ENCODE data around the gene SLC9A5. TPM values are rescaled to one million over a fixed set of nuclear protein-coding genes. Genes with fewer than 3 reads are reported as not detected.

The SLC9A5 gene
- total and polyA plus RNA-seq, 7 experiments from 2014 or later, result 0.11 to 3.7 (median 1.7) TPM

GRCh38 chr16:67215706-67216105 is 33.1 kb upstream of the SLC9A5 start:
- no peaks in the 10 kb centered on the region for H3K4me1 ChIP-seq (ENCODE audit: control insufficient read depth in 2 of 2, insufficient read depth in 2 of 2, low read length in 2 of 2)
- H3K36me3 ChIP-seq (ENCODE audit: control insufficient read depth in 2 of 3, insufficient read depth in 3 of 3, low read length in 3 of 3), result no peaks in the 10 kb centered on the region
- H3K4me3 ChIP-seq (ENCODE audit: low read length), result no peak overlapping the region
- peaks cover 0 to 18% (median 9%) of the 10 kb centered on the region in 7 donors for H3K4me1 Mint-ChIP-seq
- peak overlapping the region in 3 of 9 donors; percentile 4 to 86 (median 36) for H3K27ac Mint-ChIP-seq
- DNase-seq (no peak), ATAC-seq (no peak)
- POLR2A ChIA-PET, result no interaction called here
- no peak overlapping the region for H3K27ac ChIP-seq (ENCODE audit: low read depth, low read length)
- H3K4me3 Mint-ChIP-seq, result peak overlapping the region in 1 of 10 donors; percentile 34
- peaks cover 0 to 15% (median 11%) of the 10 kb centered on the region in 5 donors for H3K36me3 Mint-ChIP-seq
- H3K27me3 Mint-ChIP-seq, result no peaks in the 10 kb centered on the region
- no peaks in the 10 kb centered on the region for H3K27me3 ChIP-seq (ENCODE audit: control insufficient read depth in 2 of 2, insufficient read depth in 2 of 2, low read length in 2 of 2)
- CTCF ChIA-PET, result no interaction called here
- intact Hi-C loops (cut with micrococcal nuclease), result no loop called here
- no peaks in the 10 kb centered on the region for H3K9me3 ChIP-seq (ENCODE audit: control insufficient read depth in 2 of 3, low read length in 3 of 3)
- no peaks in the 10 kb centered on the region for H3K9me3 Mint-ChIP-seq

- H3K36me3 Mint-ChIP-seq, result peaks cover 2 to 16% (median 14%) of the 10 kb centered on the region in 5 donors
- no peaks in the 10 kb centered on the region for H3K9me3 Mint-ChIP-seq
- peak overlapping the region in 1 of 9 donors; percentile 59 for H3K27ac Mint-ChIP-seq
- H3K9me3 ChIP-seq (ENCODE audit: control insufficient read depth in 2 of 3, low read length in 3 of 3), result no peaks in the 10 kb centered on the region
- DNase-seq (no peak), ATAC-seq (peak; percentile 61)
- H3K4me3 ChIP-seq (ENCODE audit: low read length), result no peak overlapping the region
- no peaks in the 10 kb centered on the region for H3K36me3 ChIP-seq (ENCODE audit: control insufficient read depth in 2 of 3, insufficient read depth in 3 of 3, low read length in 3 of 3)
- no peaks in the 10 kb centered on the region for H3K27me3 ChIP-seq (ENCODE audit: control insufficient read depth in 2 of 2, insufficient read depth in 2 of 2, low read length in 2 of 2)
- peaks cover 0 to 18% (median 12%) of the 10 kb centered on the region in 7 donors for H3K4me1 Mint-ChIP-seq
- no peak overlapping the region for H3K4me3 Mint-ChIP-seq
- ChIA-PET CTCF (no interaction called here), POLR2A (no interaction called here)
- no peaks in the 10 kb centered on the region for H3K27me3 Mint-ChIP-seq
- no peak overlapping the region for H3K27ac ChIP-seq (ENCODE audit: low read depth, low read length)
- H3K4me1 ChIP-seq (ENCODE audit: control insufficient read depth in 2 of 2, insufficient read depth in 2 of 2, low read length in 2 of 2), result no peaks in the 10 kb centered on the region
- intact Hi-C loops (cut with micrococcal nuclease), result no loop called here
Observed at GRCh38 chr16:67216612-67217490, 31.9 kb upstream of the SLC9A5 start.

- ChIA-PET CTCF (interaction anchor here (0.8 to 0.9 kb wide), 2 partner anchors 24 to 26 kb away, joined by 3 read pairs; partner anchors contain the start of gene FHOD1), POLR2A (interaction anchor here (1.2 to 1.9 kb wide), 2 partner anchors 15 to 21 kb away, joined by 3 to 4 read pairs; no protein-coding TSS in a partner anchor)
- peak overlapping the region; percentile 13 for H3K4me3 ChIP-seq (ENCODE audit: low read length)
- H3K4me1 ChIP-seq (ENCODE audit: control insufficient read depth in 2 of 2, insufficient read depth in 2 of 2, low read length in 2 of 2), result peaks cover 14 to 38% of the 10 kb centered on the region in 2 donors
- Mint-ChIP-seq H3K4me3 (peak overlapping the region in 9 of 10 donors; percentile 2 to 100 (median 34)), H3K9me3 (no peaks in the 10 kb centered on the region), H3K4me1 (peaks cover 38 to 71% (median 58%) of the 10 kb centered on the region in 7 donors), H3K36me3 (peaks cover 4 to 14% (median 11%) of the 10 kb centered on the region in 5 donors), H3K27ac (peak overlapping the region; percentile 36 to 100 (median 82)), H3K27me3 (no peaks in the 10 kb centered on the region)
- H3K9me3 ChIP-seq (ENCODE audit: control insufficient read depth in 2 of 3, low read length in 3 of 3), result no peaks in the 10 kb centered on the region
- DNase-seq (no peak), ATAC-seq (no peak)
- peaks cover 6 to 17% (median 9%) of the 10 kb centered on the region in 3 experiments for H3K36me3 ChIP-seq (ENCODE audit: control insufficient read depth in 2 of 3, insufficient read depth in 3 of 3, low read length in 3 of 3)
- peak overlapping the region; percentile 62 for H3K27ac ChIP-seq (ENCODE audit: low read depth, low read length)
- intact Hi-C loops (cut with micrococcal nuclease), result no loop called here
- H3K27me3 ChIP-seq (ENCODE audit: control insufficient read depth in 2 of 2, insufficient read depth in 2 of 2, low read length in 2 of 2), result no peaks in the 10 kb centered on the region
Observed at GRCh38 chr16:67223992-67224391, 24.8 kb upstream of the SLC9A5 start.

- peaks cover 4 to 9% (median 7%) of the 10 kb centered on the region in 5 donors for H3K36me3 Mint-ChIP-seq
- no peak for ATAC-seq
- CTCF ChIA-PET, result interaction anchor here (0.6 to 1.6 kb wide), 5 partner anchors 13 to 207 kb away, joined by 3 to 6 read pairs (median 4); partner anchors contain the start of gene FHOD1
Observed at GRCh38 chr16:67226295-67226803, 22.4 kb upstream of the SLC9A5 start.

GRCh38 chr16:67226804-67227566 is 21.8 kb upstream of the SLC9A5 start, which contains the start of gene TMEM208:
TSS of gene TMEM208 (plus strand) at chr16:67227130. CDS start at chr16:67227219, 89 bp downstream.
- Histone ChIP-seq H3K4me1 (ENCODE audit: control insufficient read depth in 2 of 2, insufficient read depth in 2 of 2, low read length in 2 of 2) (peaks cover 14 to 38% of the 10 kb centered on the region in 2 donors), H3K27me3 (ENCODE audit: control insufficient read depth in 2 of 2, insufficient read depth in 2 of 2, low read length in 2 of 2) (no peaks in the 10 kb centered on the region), H3K4me3 (ENCODE audit: low read length) (peak within 1 kb of the TSS; percentile 90), H3K36me3 (ENCODE audit: control insufficient read depth in 2 of 3, insufficient read depth in 3 of 3, low read length in 3 of 3) (peaks cover 9 to 47% (median 10%) of the 10 kb centered on the region in 3 experiments), H3K27ac (ENCODE audit: low read depth, low read length) (peak within 1 kb of the TSS; percentile 85), H3K9me3 (ENCODE audit: control insufficient read depth in 2 of 3, low read length in 3 of 3) (no peaks in the 10 kb centered on the region)
- CTCF ChIA-PET, result interaction anchor here (0.6 to 1.6 kb wide), 6 partner anchors 12 to 207 kb away, joined by 3 to 6 read pairs (median 4); partner anchors contain the start of gene FHOD1
- DNase-seq (peak; percentile 94 to 99 (median 97)), ATAC-seq (peak; percentile 99)
- peak within 1 kb of the TSS; percentile 93 to 100 (median 99) for H3K27ac Mint-ChIP-seq
- peak within 1 kb of the TSS; percentile 94 to 100 (median 98) for H3K4me3 Mint-ChIP-seq
- intact Hi-C loops (cut with micrococcal nuclease), result loop anchor here (1.0 to 5.0 kb wide), 16 partner anchors 9 to 1905 kb away; partner anchors contain the start of genes E2F4 (in 2 of the 2), FHOD1 (in 2 of the 2), PLEKHG4 (in 2 of the 2) and ACD (in 1 of the 2)
- no peaks in the 10 kb centered on the region for H3K9me3 Mint-ChIP-seq
- H3K4me1 Mint-ChIP-seq, result peaks cover 37 to 62% (median 50%) of the 10 kb centered on the region in 7 donors
- POLR2A ChIA-PET, result interaction anchor here (0.8 to 2.3 kb wide), 15 partner anchors 9 to 440 kb away, joined by 3 to 20 read pairs (median 5); partner anchors contain the start of genes E2F4 and FHOD1
- peaks cover 4 to 9% (median 7%) of the 10 kb centered on the region in 5 donors for H3K36me3 Mint-ChIP-seq
- H3K27me3 Mint-ChIP-seq, result no peaks in the 10 kb centered on the region

More at GRCh38 chr16:67226295-67226803, 22.4 kb upstream of the SLC9A5 start:
- H3K9me3 ChIP-seq (ENCODE audit: control insufficient read depth in 2 of 3, low read length in 3 of 3), result no peaks in the 10 kb centered on the region
- H3K27ac ChIP-seq (ENCODE audit: low read depth, low read length), result peak overlapping the region; percentile 85
- POLR2A ChIA-PET, result interaction anchor here (0.6 to 2.3 kb wide), 13 partner anchors 10 to 355 kb away, joined by 3 to 20 read pairs (median 6); partner anchors contain the start of genes E2F4 and FHOD1
- H3K4me1 Mint-ChIP-seq, result peaks cover 37 to 62% (median 50%) of the 10 kb centered on the region in 7 donors
- H3K27me3 ChIP-seq (ENCODE audit: control insufficient read depth in 2 of 2, insufficient read depth in 2 of 2, low read length in 2 of 2), result no peaks in the 10 kb centered on the region
- no peaks in the 10 kb centered on the region for H3K27me3 Mint-ChIP-seq
- no peak for DNase-seq
- no peaks in the 10 kb centered on the region for H3K9me3 Mint-ChIP-seq
- H3K4me1 ChIP-seq (ENCODE audit: control insufficient read depth in 2 of 2, insufficient read depth in 2 of 2, low read length in 2 of 2), result peaks cover 14 to 38% of the 10 kb centered on the region in 2 donors
- peak overlapping the region; percentile 93 to 100 (median 99) for H3K27ac Mint-ChIP-seq
- intact Hi-C loops (cut with micrococcal nuclease), result loop anchor here (1.0 to 5.0 kb wide), 9 partner anchors 10 to 1906 kb away; partner anchors contain the start of genes ACD (in 1 of the 2), CBFB (in 1 of the 2), CHTF8 (in 1 of the 2) and CTCF (in 1 of the 2)
- peak overlapping the region; percentile 94 to 100 (median 98) for H3K4me3 Mint-ChIP-seq
- H3K36me3 ChIP-seq (ENCODE audit: control insufficient read depth in 2 of 3, insufficient read depth in 3 of 3, low read length in 3 of 3), result peaks cover 9 to 41% (median 10%) of the 10 kb centered on the region in 3 experiments
- H3K4me3 ChIP-seq (ENCODE audit: low read length), result peak overlapping the region; percentile 90
